ENCODE data around the gene MARS1.

GRCh38 chr12:57534250-57534649 is 46.4 kb downstream of the MARS1 start:
- TF ChIP-seq CTCF (IDR thresholded peaks at IDR 0.05 in 4 of 5, conservative IDR thresholded peaks at IDR 0.05 in 1 of 5), result no peak
- no peak for TF ChIP-seq POLR2A (IDR thresholded peaks at IDR 0.05)

Data from gastrocnemius medialis (tissue), 4 donors.